Measurements from ENCODE around the gene PRDM11.

PRDM11 gene

DNA sequence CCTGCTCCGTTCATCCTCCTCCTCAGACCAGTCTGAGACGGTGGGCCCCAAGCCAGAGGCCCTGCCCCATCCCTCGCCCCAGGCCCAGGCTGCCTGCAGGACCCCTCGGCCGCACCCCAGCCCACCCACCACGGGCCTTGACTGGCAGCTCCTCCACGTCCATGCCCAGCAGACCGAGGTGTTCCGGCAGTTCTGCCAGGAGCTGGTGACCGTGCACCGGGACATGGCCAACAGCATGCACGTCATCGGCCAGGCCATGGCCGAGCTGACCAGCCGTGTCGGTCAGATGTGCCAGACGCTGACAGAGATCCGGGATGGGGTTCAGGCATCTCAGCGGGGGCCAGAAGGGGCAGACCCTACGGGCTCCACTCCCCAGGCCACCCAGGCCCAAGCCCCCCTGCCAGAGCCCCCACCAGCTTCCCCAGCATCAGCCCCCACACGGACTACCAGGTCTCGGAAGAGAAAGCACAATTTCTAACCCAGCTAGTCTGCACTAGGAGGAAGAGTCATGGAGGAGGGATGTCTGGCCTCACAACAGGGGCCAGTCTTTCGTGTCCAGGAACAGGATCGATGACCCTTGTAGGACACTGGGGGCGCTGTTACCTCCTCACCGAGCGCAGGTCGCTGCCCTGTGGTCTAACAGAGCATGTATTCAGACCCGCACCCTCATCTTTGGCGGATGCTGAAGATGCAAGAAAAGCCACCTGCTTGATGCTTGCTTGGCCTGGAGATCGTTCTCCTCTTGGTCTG lies 66.3 kb downstream of the PRDM11 start:
- no peak for DNase-seq (ENCODE audit: low spot score)

DNA sequence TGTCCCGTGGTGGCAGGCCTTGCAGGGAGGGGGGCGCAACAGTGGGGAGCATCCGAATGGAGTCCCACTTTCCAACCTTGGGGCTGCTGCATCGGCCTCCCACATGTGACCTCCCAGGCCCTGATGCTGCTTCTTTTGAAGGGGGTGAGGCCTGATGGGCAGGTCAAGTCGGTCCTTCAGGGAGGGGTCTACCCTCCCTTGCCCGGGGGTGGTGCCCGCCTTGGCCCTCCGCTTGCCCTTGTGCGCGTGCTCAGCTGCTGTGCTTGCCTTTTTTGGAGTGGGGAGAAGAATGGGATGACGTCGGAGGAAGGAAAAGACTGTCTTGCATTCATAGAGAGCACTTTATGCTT lies 66.9 kb downstream of the PRDM11 start:
- no peak for DNase-seq (ENCODE audit: low spot score)

DNA sequence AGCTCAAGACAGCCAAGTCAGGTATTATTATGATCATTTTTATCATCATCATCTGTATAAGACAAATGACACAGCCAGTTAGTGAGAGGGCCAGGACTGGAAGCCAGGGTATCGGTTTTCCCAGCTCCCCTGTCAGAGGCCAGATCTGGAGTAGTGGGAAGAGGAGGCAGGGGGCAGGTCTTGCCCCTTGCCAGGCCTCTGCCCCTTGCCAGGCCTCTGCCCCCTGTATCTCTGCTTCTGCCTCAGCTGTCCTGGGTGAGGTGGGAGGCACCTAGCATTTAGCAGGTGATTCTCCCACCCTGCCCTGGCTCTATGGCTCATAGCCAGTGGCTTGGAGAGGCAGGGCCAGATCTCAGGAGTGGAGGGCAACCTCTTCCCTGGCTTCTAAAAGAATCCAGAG lies 67.3 kb downstream of the PRDM11 start:
- no peak for DNase-seq (ENCODE audit: low spot score)

DNA sequence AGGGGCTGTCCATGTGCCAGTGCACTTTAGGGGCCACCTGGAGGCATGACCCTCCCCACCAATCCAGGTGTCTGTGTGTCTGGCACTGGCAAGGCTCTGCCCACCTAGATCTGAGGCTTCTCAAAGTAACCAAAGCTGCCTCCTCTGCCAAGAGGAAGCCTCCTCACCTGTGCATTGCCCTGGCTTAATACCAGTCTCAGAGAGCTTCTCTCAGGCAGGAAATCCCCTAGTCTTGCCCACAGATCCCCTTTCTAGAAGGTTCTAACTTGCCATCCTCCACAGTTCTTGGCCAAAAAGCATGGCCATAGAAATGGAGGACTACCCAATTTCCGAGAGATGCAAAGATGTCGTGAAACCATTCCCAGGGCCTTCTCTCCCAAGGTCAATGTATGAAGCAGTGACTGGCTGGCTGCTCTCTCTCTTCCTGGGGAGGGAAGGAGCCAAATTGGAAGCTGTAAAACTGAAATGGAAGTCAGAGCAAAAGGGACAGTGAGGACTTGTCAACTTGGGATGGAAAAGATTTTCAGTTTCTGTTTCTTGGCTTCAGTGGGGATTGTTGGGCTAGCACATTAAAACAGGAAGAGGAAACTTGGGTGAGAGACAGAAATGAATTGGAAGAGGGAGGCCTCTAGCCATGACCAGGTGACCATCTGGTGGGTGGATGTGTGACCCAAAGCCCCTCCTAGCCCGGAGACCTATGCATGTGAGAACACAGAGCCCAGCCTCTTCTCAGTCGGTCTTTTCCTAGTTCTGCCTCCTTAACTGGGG lies 68.8 kb downstream of the PRDM11 start:
- DNase-seq (ENCODE audit: low spot score), result no peak

DNA sequence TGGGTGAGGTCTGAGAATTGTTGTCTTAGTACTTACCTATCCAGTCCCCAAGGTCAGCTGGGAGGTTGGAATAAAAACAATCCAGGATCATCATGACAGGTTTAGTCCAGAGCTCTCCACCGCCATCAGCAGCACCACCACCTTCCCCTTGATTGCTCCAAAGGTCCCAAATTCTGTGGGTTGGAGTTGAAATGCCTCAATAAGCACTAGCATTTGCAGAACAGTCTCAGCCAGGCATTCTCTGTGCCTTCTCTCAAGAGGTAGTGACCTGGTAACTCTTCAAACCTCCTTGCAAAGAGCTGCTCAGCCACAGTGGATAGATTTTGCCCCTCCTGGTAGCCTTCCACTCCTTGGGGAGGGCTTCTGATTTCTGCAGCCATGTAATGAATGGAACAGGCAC lies 69.6 kb downstream of the PRDM11 start:
- DNase-seq (ENCODE audit: low spot score), result no peak

DNA sequence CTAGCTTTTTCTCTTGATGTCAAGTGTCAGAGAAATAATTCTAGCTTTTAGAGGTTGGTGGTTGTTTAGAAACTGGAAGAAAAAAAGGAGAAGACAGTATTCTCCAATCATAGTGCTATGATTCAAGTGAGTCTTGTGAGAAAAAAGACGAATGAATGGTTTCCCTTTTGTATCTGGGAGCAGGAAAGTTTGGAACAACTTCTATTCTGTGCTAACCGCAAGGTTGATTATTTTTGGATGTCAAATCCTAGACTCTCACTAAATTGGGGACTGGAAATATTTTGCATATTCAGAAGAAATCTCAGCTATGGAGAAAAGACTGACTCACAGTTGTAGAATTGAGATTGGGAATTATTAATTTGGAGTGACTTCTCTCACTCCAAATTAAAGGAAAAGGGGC lies 70.5 kb downstream of the PRDM11 start:
- DNase-seq (ENCODE audit: low spot score), result no peak

DNA sequence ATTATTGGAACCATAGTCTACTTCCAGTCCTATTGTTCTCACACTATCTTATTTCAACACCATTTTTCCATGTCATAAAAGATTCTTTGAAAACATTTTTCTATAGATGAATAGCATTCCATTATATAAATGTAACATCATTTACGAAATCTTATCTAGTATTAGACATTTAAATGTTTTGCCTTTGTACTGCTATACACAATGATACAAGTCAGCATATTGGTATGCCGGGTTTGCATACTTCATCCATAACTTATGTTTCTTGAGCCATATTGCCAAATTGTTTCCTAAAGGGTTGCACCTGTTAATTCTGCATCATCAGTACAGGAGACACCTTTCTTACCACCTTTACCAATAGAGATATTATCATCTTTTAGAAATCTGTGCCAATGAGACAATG lies 71.6 kb downstream of the PRDM11 start:
- DNase-seq (ENCODE audit: low spot score), result no peak

DNA sequence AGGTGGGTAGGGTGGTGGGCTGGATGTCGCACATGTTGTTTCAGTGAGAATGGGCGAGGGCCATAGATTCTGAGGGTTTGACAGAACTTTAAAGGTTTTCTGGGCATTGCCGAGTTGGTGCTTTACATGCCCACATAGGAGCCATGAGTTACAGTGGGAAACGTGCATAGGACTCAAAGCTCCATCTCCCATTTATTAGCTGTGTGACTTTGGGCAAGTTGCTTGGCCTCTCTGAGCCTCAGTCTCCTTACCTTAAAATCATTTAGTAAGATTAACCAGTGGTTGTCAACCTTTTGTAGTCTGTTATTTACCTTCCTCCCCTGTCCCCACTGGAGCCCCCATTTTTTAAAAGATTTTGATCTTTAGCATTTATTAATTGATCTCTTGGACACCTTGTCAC lies 72.3 kb downstream of the PRDM11 start:
- DNase-seq (ENCODE audit: low spot score), result no peak

DNA sequence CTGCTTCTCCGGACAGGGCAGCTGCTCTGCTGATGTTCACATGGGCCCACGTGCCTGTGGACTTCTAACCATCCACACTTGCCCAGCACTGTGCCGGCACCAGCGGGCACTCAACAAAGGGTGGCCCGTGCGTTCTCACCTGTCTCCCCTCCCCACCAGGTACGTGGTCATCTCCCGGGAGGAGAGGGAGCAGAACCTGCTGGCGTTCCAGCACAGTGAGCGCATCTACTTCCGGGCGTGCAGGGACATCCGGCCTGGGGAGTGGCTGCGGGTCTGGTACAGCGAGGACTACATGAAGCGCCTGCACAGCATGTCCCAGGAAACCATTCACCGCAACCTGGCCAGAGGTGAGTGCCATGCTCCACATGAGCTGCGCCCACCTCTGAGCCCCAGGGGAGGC lies 73.0 kb downstream of the PRDM11 start:
- DNase-seq (ENCODE audit: low spot score), result no peak

DNA sequence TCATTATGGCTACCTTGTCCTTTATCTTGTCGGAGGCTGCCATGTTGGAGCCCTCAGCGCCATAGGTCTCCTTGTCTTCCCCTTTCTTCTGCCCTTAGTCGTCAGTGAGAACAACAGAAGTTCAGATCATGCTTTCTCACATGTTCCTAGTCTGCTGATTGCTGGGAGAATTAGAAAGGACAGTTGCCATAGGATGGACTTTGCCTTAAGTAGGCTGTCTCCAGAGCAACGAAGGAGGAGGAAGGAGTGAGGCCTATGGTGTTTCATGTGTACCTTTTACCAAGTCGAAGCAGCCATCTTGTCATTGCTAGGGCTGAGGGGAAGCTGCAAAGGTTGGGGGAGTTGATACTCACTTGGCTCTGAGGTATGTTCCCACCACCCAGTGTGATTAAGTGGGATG lies 77.1 kb downstream of the PRDM11 start:
- DNase-seq (ENCODE audit: low spot score), result no peak

DNA sequence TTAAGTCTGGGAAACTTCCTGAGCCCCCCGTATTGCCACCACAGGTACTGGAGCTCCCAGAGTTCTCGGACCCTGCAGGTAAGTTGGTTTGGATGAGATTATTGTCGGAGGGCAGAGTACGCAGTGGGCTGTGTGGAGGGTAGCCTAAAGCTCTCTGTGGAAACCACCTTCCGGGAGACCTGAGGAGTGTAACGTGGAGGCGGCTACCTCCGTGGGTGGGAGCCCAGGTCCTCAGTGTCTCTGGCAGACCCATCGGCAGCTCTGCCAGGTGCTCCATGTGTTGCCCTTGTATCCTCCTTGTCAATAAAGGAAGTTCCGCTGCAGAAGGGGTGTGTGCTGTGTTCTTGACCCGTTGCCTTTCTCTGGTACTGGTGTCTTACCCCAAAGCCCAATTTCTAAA lies 78.3 kb downstream of the PRDM11 start:
- no peak for DNase-seq (ENCODE audit: low spot score)

DNA sequence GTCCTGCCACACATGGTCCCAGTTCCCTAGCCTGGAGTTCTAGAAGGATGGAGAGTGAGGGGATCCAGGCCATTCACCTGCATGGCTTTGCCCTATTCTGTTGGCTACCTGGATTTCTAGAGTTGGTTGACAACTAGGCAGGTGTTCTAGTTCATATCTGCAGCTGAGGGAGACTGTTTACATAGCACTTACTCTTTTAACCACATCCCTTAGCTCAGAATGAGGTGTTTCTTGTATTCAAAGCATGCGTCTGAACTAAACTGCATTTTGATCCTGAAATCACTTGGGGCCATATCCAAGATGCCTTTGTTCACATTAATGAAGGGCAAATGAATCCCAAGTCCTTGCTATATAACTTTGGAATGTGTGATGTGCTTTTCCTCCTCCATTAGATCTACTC lies 78.8 kb downstream of the PRDM11 start:
- DNase-seq (ENCODE audit: low spot score), result no peak

DNA sequence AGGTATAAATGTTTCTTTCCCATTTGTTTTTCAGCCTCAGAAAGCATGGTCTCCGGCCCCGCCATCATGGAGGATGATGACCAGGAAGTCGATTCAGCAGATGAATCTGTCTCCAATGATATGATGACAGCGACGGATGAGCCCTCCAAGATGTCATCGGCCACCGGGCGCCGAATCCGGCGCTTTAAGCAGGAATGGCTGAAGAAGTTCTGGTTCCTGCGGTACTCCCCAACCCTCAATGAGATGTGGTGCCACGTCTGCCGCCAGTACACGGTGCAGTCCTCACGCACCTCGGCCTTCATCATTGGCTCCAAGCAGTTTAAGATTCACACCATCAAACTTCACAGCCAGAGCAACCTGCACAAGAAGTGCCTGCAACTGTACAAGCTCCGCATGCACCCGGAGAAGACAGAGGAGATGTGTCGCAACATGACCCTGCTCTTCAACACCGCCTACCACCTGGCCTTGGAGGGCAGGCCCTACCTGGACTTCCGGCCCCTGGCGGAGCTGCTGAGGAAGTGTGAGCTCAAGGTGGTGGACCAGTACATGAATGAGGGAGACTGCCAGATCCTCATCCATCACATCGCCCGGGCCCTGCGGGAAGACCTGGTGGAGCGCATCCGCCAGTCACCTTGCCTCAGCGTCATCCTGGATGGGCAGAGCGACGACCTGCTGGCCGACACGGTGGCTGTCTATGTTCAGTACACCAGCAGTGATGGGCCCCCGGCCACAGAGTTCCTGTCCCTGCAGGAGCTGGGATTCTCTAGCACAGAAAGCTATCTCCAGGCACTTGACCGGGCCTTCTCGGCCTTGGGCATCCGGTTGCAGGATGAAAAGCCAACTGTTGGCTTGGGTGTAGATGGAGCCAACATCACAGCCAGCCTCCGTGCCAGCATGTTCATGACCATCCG lies 79.8 kb downstream of the PRDM11 start:
- no peak for DNase-seq (ENCODE audit: low spot score)

DNA sequence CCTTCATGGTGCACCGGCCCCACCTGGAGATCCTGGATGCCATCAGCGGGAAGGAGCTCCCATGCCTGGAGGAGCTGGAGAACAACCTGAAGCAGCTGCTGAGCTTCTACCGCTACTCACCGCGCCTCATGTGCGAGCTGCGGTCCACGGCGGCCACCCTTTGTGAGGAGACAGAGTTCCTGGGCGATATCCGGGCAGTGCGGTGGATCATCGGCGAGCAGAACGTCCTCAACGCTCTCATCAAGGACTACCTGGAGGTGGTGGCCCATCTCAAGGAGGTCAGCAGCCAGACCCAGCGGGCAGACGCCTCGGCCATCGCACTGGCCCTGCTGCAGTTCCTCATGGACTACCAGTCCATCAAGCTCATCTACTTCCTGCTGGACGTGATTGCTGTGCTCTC lies 80.5 kb downstream of the PRDM11 start:
- no peak for DNase-seq (ENCODE audit: low spot score)

DNA sequence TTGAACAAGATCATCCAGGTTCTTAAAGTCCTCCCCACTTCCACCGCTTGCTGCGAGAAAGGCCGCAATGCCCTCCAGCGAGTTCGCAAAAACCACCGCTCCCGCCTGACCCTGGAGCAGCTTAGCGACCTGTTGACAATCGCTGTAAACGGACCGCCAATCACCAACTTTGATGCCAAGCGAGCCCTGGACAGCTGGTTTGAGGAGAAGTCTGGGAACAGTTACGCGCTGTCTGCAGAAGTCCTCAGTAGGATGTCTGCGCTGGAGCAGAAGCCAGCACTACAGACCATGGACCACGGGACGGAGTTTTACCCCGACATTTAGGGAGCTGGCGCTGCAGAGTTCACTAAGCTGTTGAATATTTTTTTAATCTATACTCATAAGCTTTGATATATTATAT lies 81.4 kb downstream of the PRDM11 start:
- DNase-seq (ENCODE audit: low spot score), result no peak

DNA sequence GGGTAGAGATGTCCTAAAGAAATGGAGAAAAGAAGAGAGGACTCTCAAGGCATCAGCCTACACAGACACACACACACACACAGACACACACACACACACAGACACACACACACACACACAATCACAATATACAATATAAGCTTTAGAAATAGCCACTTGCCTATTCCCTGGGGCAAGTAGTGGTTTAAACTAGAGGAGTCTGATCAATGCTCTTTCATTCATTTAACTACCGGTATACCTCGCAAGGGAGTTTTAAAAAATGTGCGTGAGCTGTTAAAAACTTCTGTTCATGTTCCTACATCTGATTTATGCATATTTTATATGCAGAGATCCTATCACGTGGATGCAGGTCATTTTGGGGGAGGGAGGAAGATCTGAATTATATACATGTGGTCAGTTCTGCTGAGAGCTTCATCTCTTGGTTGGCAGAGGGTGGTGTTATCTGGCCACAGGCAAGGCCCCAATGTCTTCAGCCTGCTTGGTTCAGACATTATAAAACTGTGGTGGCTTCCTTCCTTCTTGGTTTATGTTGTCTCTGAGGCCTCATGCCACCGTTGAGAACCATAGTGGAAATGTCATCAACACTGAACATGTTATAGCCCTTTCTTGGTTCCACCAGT lies 83.1 kb downstream of the PRDM11 start:
- DNase-seq (ENCODE audit: low spot score), result no peak

DNA sequence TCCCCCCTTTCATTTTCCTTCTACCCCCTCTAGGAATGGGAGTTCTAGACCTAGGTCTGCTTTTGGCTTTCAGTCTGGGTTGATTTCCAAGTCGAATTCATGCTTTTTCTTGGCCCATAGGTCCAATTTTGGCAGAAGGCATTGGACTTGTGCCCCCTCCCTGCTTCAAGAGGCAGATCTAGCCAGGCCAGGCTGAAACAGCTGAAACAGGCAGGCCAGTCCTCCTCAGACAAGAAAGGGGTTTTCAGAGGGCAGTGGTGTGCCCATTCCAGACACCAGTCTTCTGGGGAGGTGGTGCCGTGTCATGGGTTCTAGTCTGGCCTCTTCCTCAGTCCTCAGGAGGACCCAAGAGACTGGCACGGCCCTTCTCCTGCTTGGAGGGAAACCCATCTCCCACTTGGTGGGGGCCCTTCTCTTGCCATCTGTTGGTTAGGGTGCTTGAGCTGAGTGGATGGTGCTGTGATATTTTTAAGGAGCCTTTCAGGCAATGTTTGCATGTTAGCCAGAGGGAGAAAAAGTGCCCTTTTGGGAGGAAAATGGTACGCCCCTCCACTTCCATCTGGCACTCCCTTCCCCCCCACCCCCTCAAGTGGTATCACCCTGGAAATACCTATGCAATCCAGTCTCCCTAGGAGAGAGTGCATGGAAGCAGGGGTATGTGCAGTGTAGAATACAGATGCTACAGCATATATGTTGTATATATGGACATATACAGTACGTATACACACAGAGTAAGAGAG lies 86.1 kb downstream of the PRDM11 start:
- DNase-seq (ENCODE audit: low spot score), result no peak

DNA sequence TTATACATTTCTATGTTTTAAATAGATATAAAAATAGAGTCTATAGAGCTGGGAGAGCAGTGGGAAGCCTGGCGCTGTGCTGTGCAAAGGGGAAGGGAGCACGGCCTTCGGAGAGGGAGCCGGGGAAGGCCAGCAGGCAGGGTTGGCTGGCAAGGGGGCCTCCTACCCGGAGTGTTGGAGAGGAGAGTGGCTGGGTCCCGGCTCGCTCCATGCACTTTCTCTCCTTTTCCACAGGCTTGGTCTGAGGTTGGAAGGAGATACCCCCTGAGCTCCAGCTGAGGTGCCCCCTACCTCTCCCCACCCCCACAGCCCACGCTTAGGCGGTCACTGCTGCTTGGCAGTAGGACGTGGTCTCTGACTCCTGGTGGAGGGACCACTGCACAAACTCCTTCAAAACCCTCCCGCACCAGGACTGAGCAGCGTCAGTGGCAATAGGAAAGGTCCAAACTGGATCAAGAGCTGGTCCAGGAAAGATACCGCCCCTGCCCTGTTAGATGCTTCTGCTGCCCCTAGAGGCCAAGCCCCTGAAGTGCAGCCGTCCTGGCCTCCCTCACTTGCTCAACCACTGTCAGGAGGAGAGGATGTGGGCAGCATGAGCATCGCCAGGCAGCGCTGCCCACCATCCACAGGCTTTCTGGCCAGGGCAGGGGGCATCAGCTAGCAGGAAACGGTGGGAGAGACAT lies 86.8 kb downstream of the PRDM11 start:
- peak; percentile 91 for DNase-seq (ENCODE audit: low spot score)

DNA sequence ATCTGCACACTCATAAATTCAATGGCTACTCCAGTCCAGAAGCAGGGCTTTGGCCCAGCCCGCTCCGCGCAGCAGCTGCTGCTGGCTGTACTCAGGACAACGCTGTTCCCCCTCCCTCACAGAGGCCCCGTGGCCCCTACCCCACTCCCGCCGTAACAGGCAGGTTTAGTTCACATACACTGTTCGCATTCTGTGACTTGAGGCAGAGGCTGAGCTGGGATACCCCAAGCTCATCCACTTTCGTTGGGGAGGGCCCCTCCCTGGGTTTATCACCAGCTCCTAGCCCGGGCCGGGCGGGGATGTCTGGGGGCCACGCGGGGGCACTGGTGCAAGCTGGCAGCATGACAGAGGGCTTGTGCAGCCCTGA lies 87.3 kb downstream of the PRDM11 start:
- DNase-seq (ENCODE audit: low spot score), result no peak

DNA sequence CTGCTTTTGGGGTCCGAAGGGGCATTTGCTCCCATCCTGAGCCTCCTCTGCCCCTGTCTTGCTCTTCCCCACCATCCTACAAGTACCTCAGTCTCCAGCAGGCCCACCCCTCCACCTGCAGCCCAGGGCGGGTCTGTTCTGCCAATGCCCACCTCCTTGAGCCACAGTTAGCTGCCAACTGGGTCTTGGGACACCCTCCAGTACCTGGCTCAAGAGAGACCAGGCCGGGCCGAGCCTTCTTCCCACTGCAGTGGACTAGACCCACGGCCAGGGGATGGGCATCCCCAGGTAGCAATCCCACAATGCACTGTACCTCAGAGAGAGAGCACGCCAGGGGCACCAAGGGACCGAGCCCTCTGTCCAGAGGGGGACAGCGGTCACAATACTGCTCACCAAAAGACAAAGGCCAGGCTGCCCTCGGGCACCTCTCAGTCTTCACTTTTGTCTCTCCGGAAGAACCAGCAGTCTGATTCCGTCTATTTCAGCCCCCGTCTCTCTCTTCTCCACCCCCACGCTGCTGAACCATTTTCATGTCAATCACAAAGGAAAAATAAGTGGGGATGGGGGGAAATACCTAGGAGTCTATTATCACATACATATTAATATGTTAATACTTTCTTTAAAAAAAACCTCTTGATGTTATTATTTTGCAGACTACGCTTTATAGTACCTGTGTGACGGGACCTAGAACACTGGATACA lies 88.0 kb downstream of the PRDM11 start:
- no peak for DNase-seq (ENCODE audit: low spot score)
